ENCODE data around the gene PCNT. TPM values are rescaled to one million over a fixed set of nuclear protein-coding genes. Genes with fewer than 3 reads are reported as not detected.
A peak's percentile ranks its signal among the peaks of the same experiment; 100 is the strongest.

The PCNT gene
- total RNA-seq, 1 donor from 2014 or later: 13.2 TPM

GRCh38 chr21:46375560-46376230 is 51.7 kb downstream of the PCNT start:
- DNase-seq (ENCODE audit: low spot score) (no peak), ATAC-seq (no peak)

GRCh38 chr21:46376231-46376628 is 52.3 kb downstream of the PCNT start:
- ATAC-seq: no peak
- DNase-seq (ENCODE audit: low spot score): no peak

- DNase-seq (ENCODE audit: low spot score) (no peak), ATAC-seq (no peak)
These were observed 53.0 kb downstream of the PCNT start for GRCh38 chr21:46376856-46377453.

GRCh38 chr21:46377789-46378188 is 53.8 kb downstream of the PCNT start:
- no peak for DNase-seq (ENCODE audit: low spot score)
- ATAC-seq: no peak

GRCh38 chr21:46379105-46379504 is 55.1 kb downstream of the PCNT start:
- ATAC-seq (no peak), DNase-seq (ENCODE audit: low spot score) (no peak)

- DNase-seq (ENCODE audit: low spot score) (no peak), ATAC-seq (peak; percentile 27)
These were observed 55.7 kb downstream of the PCNT start for GRCh38 chr21:46379691-46380090.

GRCh38 chr21:46381541-46381940 is 57.6 kb downstream of the PCNT start:
- ATAC-seq: no peak

GRCh38 chr21:46384556-46384955 is 60.6 kb downstream of the PCNT start:
- ATAC-seq (no peak), DNase-seq (ENCODE audit: low spot score) (no peak)

More at GRCh38 chr21:46381541-46381940, 57.6 kb downstream of the PCNT start:
- no peak for DNase-seq (ENCODE audit: low spot score)

- ATAC-seq: no peak
- DNase-seq (ENCODE audit: low spot score): no peak
These were observed 62.1 kb downstream of the PCNT start for GRCh38 chr21:46385846-46386733.

- DNase-seq (ENCODE audit: low spot score) (no peak), ATAC-seq (no peak)
These were observed 62.8 kb downstream of the PCNT start for GRCh38 chr21:46386734-46387088.

GRCh38 chr21:46388206-46388880 is 64.4 kb downstream of the PCNT start:
- ATAC-seq (no peak), DNase-seq (ENCODE audit: low spot score) (no peak)

GRCh38 chr21:46388896-46389295 is 64.9 kb downstream of the PCNT start:
- ATAC-seq (no peak), DNase-seq (ENCODE audit: low spot score) (no peak)

- ATAC-seq (no peak), DNase-seq (ENCODE audit: low spot score) (no peak)
These were observed 66.9 kb downstream of the PCNT start for GRCh38 chr21:46390603-46391545.

- no peak for ATAC-seq
- DNase-seq (ENCODE audit: low spot score): no peak
These were observed 67.8 kb downstream of the PCNT start for GRCh38 chr21:46391773-46392172.

GRCh38 chr21:46392921-46393320 is 69.0 kb downstream of the PCNT start:
- DNase-seq (ENCODE audit: low spot score): peak; percentile 57
- peak; percentile 26 for ATAC-seq

GRCh38 chr21:46393451-46393940 is 69.5 kb downstream of the PCNT start:
- ATAC-seq (peak; percentile 32), DNase-seq (ENCODE audit: low spot score) (no peak)

GRCh38 chr21:46393941-46394594 is 70.1 kb downstream of the PCNT start:
- peak; percentile 83 for DNase-seq (ENCODE audit: low spot score)
- peak; percentile 83 for ATAC-seq

- DNase-seq (ENCODE audit: low spot score) (peak; percentile 66), ATAC-seq (peak; percentile 62)
These were observed 70.7 kb downstream of the PCNT start for GRCh38 chr21:46394595-46395104.

GRCh38 chr21:46397211-46397905 is 73.4 kb downstream of the PCNT start:
- DNase-seq (ENCODE audit: low spot score) (no peak), ATAC-seq (no peak)

Data from left lobe of liver (tissue), 2 donors.